CD4-positive, alpha-beta T cell treated with Interferon alpha-2 for 1 hour (primary cell): ENCODE data around the gene NUP210.
"Not testable (repeated sequence)": the region's sequence is repeated elsewhere in the genome, so short reads cannot be mapped to it uniquely, and the experiment has no call there.

Experiments
- DNase-seq, 2 donors: peaks; one replicate each; pipeline ENCODE4 v3.0.0-alpha.2; 2020 to 2022

NUP210 gene

DNA sequence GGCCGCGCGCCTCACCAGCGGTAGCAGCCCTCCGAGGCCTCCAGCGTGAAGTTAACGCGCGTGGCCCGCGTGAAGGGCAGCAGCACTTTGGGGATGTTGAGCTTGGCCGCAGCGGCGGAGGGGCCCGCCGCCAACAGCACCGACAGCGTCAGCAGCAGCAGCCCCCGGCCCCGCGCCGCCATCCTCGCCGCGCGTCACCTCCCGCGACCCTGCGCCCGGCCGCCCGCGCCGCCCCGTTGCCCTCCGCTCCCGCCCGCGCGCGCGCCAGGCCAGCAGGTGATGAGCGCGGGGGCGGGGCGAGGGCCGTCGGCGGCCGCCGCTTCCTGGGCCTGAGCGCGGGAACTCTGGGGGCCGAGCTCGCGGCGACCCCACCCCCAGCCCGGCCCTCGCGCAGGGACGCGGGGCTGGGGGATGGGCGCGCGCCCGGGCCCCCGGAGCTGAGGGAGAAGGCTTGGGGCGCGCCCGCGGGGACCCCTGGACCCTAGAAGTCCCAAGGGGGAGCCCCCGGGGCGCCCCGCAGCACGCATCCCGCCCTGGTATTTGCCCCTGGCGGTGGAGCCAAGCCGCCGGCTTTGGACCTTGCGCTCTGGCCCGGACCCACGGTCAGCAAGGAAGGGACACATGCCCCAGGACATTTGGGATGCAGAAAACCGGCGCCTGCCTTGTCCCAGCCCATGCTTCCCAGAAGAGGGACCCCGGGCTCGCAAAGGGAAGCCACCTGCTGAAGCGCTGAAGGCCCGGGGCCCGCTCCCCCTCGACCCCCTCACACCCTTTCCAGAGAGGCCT is at the start of gene NUP210:
NUP210 (minus strand) TSS at position 278 of the 786 bp plus-strand sequence; CDS start at position 182, 96 bp downstream.
- peak; percentile 32 to 55 for DNase-seq

DNA sequence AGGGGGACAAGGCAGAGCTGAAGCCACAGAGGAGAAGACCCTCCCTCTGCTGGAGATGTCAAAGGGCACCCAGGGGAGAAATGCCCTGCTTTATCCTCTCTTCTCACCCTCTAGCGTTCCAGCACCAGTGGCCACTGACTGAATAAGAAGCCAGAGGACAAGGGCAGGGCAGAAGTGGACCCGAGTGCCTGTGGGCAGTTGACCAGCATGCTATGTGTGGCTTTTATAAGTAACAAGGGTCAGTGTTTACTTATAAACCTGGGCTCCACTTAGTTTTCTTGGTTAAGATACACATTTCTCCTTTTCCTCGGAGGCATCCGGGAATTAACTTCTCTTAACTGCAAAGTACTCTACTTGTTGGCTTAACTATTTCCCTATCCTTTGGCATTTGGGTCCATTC is 46.7 kb upstream of the NUP210 start:
- no peak for DNase-seq

DNA sequence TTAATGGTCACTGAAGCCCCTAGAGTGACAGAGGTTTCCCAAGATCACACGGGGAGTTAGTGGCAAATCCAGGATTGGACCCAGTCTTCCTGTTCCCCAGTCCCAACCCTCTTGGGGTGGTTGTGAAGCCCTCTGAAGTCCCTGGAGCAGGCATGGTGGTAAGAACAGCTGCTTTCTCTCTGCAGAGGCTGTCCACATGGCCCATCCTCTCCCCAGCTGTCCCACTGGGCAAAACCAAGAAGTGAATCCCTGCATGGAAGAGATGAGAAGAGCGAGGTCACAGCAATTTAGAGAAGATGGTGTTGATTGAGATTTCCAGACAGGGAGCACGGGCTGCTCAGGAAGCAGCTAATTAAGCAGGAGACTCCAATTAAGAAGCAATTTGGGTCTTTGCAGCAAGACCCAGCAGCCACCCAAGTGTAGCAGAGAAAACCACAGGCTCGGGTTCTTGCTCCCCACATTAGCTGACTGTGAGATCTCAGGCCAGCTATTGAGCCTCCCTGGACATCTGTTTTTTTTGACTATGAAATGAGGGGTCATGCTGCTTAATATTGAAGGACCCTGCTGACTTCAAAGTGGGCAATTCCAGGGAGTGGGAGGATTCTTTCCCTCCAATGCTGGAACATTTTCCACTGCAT is 45.2 kb upstream of the NUP210 start:
- DNase-seq = no peak

DNA sequence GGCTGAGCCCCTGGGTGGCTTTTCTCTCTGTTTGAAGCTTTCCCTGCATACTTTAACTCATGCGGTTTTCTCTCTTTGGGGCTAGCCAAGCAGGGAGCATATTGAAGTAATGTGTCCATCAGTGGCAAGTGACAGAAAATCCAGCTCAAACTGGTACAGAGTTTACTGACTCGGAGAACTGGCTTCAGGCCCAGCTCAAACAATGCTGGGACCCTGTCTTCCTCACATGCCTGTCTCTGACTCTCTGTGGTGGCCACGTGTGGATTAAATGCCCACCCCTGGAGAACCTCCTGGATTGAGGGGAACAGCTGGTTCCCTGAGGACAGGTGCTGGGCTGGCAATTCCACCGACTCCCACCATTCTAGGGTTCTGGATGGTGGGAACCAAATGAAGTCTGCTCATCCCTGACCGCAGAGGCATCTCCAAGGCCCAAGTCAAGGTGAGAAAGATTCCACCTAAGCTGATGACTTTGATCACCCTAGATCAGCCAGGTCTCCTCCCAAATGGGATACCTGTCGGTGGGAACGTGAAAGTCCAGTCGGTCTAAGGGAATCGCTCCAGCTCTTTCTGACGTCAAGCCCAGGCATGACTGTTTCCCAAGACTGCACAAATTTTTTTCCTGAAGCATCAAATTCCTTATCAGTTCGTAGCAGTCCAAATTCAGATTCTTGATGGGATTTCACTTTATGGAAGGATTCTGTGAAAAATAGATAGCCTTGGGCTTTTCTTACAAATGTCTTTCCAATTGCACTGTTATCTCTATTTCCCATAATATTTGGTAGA is 43.7 kb upstream of the NUP210 start:
- DNase-seq = no peak

DNA sequence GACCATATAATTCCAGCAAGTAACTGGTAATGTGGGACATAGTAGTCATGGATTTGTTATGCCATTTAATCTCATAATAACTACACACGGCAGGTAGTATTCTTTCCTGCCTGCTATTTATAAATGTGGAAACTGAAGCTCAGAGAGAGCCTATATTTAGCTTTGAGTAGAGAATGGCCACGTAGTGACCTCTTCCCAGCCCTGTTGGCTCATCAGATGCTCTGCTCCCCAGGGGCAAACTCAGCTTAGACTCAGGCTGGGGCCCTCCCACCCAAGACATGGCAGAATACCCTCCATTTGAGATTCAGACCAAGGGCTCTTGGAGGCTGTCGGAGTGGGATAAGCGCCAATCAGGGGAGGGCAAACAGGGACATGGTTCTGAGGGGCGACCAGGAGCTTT is 42.7 kb upstream of the NUP210 start:
- no peak for DNase-seq

DNA sequence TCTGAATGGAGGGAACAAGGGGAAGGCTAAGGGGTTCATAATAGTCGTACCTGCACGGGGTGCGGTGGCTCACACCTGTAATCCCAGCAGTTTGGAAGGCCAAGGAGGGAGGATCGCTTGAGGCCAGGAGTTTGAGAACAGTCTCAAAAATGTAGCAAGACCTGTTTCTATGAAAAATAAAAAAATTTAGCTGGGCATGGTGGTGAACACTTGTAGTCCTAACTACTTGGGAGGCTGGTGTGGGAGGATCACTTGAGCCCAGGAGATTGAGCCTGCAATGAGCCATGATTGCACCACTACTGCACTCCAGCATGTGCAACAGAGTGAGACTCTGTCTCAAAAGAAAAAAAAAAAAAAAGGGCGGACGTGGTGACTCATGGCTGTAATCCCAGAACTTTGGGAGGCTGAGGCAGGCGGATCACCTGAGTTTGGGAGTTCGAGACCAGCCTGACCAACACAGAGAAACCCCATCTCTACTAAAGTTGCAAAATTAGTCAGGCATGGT is 42.1 kb upstream of the NUP210 start:
- DNase-seq = no peak

DNA sequence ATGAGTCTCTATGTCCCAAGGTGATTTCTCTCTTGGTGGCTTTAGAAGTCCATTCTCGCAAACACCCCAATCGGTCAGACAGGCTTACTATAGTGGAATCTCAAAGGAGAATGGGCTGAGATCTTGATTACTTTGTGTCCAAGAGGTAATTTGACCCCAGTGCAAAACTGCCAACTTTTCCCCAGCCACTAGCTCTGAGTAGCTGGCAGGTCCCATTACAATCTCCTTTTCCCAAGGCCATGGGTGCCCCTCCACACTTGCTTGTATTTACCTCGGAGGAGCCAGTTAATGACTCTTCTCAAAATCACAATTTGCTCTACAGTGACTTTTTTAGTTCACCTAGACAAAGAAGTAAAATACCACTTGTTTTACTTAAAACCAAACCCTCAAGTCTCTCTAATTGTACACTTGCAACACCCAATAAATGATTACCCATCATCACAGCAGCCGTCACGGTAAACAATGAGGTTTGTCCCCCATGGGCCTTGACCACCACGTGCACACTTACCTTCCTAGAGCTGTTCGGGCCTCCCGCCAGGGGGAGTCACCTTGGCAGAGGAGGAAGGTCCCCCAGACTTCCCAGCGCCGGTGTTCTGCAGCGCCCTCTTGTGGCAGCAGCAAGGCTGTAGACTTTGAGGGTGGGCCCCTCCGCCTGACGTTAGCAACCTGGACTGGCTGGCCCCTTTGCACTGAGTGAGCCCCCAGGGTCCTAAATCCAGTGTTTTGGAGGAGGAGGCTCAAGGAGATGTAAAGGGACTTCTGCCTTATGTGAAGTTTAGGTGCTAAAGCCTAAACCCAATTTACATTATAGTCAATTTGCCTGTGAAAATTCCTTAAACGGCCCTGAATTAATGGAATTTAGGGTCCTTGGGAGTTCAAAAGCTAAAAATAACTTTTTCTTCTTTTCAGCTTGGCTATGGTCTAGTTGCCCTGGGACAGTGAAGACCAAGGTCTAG is 41.3 kb upstream of the NUP210 start:
- peak; percentile 71 to 82 for DNase-seq

DNA sequence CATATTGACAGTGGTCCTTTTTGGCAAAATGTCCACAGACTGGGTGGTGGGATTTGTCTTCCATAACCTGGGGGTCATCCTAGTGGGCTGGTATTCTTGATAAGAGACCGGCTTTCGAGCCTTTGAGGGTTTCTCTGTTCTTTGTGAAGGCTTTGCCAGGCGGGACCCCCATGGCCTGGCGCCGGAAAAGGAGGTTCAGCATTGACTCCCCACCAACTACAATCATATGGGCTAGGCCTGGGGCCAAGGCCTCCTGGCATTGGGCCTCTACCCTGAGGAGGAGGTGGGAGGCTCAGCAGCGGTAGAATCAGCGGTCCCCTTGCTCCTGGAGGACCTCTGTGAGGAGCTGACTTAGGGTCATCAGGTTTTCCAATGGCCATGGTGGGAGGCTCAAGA is 40.2 kb upstream of the NUP210 start:
- DNase-seq = no peak

DNA sequence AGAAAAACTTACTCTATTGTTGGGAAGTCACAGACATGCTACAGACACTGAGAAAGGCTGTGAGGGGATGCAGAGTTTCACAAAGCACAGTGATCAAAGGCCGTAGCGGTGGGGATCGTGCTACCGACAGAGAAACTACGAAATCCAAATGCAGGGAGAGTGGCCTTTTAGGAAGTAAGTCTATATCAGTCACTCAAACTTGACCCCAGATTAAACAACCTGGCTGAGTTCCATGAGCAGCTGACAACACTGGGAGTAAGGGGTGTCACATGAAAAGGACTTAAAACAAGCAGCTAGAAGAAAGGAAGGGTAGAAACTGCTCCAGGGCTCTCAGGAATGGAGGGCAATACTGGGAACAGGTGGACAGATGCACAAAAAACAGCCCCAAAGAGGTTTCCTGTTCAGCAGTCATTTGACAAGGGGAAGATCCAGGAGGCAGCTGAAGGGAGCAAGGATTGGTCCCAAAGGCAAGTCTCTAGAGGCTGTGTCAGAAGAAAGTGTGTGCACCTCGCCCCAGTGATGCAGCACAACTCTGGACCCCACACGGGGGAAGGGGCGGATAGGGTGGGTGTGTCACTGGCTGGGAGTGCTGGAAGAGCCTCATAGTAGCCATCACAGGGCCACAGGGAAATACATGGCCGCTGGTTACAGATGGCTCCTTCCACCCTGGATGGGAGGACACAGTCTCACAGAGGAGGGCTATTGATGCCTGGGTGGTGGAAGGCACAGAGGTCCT is 39.7 kb upstream of the NUP210 start:
- DNase-seq = no peak

DNA sequence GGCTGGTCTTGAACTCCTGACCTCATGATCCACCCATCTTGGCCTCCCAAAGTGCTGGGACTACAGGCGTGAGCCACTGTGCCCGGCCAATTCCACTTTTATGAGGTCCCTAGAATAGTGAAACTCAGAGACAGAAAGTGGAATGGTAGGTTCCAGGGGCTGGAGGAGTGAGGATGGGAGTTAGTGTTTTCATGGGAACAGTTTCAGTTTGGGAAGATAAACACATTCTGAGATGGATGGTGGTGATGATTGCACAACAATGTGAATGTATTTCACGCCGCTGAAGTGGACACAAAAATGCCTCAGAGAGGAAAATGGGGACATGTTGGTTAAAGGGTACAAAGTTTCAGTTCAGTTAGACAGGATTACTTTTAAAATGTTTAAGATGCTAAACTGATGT is 37.5 kb upstream of the NUP210 start:
- DNase-seq = no peak

DNA sequence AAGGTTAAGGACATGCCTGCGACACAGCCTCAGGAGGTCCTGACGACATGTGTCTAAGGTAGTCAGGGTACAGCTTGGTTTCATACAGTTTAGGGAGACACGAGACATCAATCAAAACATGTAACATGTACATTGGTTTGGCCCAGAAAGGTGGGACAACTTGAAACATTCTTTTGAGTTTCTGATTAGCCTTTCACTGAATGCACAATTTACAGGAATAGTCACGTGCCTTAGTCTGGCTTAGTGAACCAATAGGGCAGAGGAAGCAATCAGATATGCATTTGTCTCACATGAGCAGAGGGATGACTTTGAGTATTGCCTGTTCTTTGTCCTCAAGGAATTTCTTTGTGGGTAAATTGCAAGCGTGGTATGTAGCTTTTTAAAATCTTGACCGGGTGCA is 35.5 kb upstream of the NUP210 start:
- DNase-seq = no peak

DNA sequence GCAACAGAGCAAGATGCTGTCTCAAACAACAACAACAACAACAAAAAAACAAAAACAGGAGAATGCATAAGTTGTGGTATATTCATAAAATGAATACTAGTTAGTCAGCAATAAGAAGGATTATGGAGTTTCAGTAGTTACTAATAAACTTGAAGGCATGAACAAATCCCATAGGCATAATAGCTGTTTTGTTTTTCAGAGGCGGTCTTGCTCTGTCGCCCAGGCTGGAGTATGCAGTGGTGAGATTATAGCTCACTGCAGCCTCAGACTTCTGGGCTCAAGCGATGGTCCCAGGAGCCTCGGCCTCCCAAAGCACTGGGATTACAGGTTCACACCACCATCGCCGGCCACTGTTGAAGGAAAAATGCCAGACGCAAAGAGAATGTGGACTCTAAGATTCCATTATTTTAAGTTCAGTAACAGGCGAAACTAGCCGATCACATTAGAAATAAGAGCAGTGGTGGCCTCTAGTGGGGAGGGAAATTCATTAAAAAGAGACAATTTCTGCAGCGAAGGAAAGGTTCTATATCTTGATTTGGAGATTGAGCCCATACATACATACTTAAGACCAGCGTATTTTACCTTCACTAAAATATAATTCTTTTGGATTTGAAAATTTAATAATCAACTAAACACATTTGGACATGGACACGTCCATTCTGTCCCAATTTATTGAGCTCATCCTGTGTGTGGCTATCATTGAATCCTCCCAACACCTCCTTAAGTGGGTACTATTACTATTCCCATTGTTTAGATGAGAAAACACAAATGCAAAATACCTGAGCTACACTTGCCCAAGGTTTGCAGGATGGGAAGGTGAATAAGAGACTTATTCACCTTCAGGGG is 32.6 kb upstream of the NUP210 start:
- peak; percentile 43 to 74 for DNase-seq

DNA sequence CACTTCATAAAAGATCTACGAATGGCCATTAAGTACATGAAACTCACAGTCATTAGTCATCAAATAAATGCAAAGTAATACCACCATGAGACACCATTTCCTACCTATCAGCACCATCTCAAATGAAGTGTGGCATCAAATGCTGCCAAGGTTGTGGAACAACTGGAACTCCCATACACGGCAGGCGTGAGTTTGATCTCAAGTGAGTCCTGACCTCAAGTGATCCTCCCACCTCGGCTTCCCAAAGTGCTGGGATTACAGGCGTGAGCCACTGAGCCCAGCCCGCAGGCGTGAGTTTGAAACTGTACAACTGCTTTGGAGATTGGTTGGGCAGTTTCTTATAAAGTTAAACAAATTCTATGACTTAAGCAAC is 31.2 kb upstream of the NUP210 start:
- DNase-seq = peak in 1 of 2 donors; percentile 40

DNA sequence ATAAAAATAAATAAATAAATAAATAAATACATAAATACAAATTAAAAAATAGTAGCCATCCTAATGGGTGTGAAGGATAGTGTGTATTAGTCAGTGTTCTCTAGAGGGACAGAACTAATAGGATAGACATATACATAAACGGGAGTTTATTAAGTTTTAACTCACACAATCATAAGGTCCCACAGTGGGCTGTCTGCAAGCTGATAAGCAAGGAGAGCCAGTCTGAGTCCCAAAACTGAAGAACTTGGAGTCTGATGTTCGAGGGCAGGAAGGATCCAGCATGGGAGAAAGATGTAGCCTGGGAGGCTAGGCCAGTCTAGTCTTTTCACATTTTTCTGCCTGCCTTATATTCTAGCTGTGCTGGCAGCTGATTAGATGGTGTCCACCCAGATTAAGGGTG is 22.8 kb upstream of the NUP210 start:
- DNase-seq = not testable (repeated sequence)

DNA sequence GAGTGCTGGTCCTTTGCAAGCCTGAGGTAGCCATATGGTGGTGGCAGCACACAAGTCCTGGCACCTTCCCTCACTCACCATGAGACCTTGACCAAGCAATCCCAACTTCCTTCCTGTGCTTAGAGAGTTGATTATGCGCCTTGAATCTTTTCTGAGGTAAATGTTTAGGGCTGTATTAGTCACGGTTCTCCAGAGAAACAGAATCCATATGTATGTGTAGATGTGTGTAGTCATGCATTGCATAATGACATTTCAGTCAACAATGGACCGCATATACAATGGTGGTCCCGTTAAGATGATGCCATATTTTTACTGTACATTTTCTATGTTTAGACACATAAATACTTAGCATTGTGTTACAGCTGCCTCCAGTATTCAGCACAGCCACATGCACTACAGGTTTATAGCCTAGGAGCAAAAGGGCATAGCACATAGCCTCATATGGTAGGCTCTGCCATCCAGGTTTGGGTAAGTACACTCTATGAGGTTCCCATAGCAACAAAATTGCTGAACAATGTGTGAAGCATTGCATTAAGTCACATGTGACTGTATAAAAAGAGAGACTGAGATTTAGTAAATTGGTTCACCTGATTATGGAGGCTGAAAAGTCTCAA is 20.2 kb upstream of the NUP210 start:
- DNase-seq = no peak

DNA sequence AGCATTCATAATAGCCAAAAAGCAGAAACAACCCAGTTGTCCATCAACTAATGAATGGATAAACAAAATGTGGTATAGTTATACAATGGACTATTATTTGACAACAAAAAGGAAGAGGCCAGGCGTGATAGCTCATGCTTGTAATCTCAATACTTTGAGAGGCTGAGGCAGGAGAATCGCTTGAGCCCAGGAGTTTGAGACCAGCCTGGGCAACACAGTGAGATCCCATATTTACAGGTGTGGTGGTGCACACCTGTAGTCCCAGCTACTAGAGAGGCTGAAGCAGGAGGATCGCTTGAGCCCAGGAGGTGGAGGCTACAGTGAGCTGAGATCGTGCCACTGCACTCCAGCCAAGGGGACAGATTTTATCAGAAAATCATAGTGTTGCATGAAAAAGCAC is 16.1 kb upstream of the NUP210 start:
- not testable (repeated sequence) for DNase-seq

DNA sequence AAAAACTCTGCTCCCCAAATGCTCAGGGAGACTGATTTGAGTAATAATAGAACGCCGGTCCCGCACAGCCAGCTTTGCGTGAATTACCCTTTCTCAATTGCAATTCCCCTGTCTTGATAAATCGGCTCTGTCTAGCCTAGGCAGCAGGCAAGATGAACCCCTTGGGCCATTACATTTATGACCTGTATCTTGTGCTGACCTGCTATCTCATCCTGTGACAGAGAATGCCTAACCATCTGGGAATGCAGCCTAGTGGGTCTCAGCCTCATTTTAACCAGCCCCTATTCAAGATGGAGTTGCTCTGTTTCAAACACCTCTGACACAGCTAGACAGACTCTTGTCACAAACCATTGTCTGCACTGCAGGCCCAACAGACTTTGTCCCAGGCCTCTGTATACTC is 13.8 kb upstream of the NUP210 start:
- no peak for DNase-seq

DNA sequence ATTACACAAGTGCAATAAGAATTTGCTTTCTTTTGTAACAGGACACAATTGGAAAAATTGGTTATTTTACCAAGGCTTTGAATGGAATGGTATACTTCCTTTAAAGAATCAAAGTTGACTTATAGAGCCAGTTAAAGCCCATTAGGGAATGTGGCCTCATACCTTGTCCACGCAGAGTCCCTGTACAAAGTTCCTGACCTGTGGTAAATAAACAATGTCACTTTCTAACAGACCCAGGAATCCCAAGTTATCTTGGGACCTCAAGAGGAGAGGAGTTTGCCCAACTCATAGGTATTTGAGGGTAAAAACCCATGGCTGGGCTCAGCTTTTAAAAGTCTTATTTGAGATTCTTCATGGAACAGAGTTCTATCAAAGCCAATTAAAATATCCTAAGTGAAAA is 12.0 kb upstream of the NUP210 start:
- DNase-seq = no peak

DNA sequence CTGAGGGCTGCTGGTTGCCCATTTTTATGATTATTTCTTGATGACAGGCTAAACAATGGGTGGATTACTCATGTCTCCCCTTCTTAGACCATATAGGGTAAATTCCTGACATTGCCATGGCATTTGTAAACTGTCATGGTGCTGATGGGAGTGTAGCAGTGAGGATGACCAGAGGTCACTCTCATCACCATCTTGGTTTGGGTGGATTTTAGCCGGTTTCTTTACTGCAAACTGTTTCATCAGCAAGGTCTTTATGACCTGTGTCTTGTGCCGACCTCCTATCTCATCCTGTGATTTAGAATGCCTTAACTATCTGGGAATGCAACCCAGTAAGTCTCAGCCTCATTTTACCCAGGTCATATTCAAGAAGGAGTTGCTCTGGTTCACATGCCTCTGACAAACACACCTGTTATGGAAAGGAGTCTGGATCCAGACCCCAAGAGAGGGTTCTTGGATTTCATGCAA is 10.3 kb upstream of the NUP210 start:
- not testable (repeated sequence) for DNase-seq

DNA sequence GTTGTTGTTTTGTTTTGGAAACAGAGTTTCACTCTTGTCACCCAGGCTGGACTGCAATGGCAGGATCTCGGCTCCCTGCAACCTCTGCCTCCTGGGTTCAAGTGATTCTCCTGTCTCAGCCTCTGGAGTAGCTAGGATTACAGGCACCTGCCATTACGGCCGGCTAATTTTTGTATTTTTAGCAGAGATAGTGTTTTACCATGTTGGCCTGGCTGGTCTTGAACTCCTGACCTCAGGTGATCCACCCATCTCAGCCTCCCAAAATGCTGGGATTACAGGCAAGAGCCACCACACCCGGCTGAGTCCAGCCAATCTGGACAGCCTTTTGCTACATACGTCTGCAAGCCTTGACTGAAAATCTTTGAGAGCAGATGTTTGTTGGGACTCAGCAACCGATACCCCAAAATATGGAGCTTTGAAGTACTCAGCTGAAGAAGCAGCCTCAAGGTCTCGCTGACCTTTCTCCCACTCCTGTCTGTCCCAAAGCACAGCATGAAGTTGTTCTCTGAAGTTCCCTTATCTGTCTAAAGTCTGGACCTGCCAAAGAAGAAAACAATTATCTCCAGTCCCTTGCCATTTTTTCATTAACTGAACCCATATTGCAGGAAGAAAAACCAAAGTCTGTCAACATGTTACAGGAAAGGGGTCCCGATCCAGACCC is 9.6 kb upstream of the NUP210 start:
- no peak for DNase-seq
